GM12801 (cell line): ENCODE results near the gene PHF21A.

Source experiments
- TF ChIP-seq, protein P1 (sequence below): IDR thresholded peaks from one replicate; pipeline ENCODE4 v1.5.1; 2011; ENCODE audit warnings: control low read depth; ENCODE audit not compliant: insufficient read length; ENCODE audit errors: extremely low read depth

The PHF21A gene

DNA sequence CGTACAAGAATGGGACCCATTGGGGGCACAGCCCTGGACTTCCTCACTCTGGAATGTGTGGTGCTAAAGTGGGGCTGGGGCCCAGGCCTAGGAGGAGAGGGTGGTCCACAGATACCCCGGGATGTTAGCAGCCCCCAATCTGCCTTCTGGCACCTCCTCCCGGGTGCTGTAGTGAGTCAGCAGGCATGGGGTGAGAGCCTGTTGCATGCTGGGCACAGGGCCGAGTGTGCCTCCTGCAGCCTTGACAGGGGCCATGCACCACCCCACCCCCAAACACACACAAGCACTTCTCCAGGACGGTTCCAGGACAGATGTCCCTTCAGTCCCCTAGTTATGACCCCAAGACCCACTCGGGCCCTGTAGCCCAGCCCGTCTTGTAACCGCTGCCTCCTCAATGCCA, 23.5 kb upstream of the PHF21A start:
- TF ChIP-seq, protein P1, sequence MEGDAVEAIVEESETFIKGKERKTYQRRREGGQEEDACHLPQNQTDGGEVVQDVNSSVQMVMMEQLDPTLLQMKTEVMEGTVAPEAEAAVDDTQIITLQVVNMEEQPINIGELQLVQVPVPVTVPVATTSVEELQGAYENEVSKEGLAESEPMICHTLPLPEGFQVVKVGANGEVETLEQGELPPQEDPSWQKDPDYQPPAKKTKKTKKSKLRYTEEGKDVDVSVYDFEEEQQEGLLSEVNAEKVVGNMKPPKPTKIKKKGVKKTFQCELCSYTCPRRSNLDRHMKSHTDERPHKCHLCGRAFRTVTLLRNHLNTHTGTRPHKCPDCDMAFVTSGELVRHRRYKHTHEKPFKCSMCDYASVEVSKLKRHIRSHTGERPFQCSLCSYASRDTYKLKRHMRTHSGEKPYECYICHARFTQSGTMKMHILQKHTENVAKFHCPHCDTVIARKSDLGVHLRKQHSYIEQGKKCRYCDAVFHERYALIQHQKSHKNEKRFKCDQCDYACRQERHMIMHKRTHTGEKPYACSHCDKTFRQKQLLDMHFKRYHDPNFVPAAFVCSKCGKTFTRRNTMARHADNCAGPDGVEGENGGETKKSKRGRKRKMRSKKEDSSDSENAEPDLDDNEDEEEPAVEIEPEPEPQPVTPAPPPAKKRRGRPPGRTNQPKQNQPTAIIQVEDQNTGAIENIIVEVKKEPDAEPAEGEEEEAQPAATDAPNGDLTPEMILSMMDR, result no peak

DNA sequence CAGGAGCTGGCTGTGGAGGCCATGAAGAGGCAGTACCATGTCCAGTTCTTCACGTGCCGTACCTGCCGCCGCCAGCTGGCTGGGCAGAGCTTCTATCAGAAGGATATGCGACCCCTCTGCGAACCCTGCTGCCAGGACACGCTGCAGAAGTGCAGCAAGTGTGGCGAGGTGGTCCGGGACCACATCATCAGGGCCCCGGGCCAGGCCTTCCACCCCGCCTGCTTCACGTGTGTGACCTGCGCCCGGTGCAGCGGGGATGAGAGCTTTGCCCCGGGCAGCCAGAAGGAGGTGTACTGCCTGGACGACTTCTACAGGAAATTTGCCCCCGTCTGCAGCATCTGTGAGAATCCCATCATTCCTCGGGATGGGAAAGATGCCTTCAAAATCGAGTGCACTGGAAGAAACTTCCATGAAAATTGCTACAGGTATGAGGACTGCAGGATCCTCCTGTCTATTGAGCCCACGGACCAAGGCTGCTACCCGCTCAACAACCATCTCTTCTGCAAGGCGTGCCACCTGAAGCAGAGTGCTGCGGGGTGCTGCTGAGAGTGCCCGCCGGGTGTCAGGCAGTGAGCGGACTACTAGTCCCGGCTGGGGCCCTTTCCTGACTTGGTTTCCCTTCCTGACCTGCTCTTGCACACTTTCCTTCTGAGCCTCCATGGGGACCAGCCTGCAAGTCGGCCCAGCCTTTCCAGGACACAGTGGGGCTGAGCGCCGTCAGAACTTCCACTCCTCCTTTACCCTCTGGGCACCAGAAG, 22.0 kb upstream of the PHF21A start:
- TF ChIP-seq, protein P1, result no peak

DNA sequence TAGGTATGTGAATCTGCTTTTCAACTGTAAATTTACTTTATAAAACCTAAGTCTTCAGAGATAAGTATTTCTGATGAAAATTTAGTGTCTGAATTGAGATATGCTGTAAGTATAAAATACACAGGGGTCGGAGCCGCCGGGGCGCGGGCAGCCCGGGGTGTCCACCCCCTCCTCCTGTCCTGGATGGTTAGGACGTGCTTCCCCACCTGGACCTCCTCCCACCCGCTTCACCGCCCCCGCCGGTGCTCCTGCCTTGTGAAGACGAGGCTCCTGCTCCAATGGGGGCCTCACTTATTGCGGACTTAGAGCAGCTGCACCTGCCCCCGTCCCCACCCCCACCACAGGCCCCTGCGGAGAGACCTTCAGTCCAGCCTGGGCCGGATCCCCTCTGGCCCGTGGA, 21.3 kb upstream of the PHF21A start:
- TF ChIP-seq, protein P1, result no peak

DNA sequence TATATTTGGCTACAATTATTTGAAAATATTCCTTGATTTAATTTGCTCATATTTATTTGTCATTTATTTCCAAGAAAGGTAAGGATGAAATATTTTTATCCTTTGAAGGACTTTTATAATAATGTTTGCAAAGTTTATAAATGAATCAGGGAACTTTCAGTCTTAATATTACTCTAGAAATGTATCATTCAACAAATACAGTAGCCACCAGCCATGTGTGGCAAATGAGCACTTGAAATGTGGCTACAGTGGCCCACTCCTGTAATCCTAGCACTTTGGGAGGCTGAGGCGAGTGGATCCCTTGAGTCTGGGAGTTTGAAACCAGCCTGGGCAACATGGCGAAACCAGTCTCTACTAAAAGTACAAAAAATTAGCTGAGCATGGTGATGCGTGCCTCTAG, 20.3 kb upstream of the PHF21A start:
- TF ChIP-seq, protein P1, result no peak

DNA sequence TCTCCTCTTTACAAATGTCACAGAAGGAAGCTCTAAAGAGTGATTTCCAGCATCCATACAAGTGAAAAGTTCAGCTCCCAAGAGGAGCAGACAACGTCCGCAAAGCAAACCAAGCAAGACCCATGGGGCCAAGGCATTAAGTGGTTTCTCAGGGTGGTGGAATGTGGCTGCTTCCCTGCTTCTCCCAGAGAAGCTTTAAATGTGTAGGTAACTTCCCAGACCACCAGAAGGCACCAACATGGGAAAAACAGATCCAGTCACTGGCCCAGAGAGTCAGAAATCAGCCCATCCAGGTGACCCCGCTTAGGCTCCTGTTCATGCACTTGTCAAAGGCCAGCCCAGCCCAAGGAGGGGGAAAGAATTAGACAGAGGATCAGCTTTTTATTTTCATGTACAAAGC, 13.3 kb upstream of the PHF21A start:
- TF ChIP-seq, protein P1, result no peak

DNA sequence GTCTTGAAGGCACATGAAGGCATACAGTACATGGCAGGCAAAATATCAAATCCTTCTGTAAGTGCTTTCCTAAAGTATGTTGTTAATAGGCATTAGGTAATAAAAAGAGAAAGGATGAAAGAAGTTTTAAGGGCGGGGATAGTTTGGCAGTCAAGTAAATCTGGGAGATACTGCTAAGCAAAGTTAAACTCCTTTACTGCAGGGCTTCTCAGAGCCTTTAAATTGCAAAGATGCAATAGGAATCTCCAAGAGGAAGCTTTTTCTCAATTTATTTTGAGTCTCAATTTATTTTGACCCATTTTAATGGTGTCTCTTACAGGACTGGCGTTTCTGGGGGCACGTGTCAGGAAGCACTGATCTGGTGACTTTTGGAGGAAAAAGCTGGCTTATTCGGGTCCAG, 12.8 kb upstream of the PHF21A start:
- TF ChIP-seq, protein P1, result no peak

DNA sequence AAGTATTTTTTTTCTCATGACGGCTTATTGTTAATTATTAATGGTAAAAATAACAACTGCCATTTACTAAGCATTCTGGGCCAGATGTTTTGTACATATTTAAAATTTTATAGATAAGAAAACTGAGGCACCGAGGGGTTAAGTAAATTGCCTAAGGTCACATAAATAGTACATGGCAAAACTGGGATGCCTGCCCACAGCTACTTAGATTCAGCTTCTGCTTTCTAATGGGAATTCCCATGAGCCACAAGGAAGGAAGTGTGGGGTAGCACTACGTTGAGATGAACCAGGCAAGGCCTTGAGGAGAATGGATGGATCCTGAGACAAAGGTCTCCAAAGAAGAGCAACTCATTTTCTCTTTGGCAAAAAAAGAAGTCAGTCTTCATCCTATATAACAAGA, 11.9 kb upstream of the PHF21A start:
- TF ChIP-seq, protein P1, result no peak
